ENCODE measurements around the gene TMED10.

DNA sequence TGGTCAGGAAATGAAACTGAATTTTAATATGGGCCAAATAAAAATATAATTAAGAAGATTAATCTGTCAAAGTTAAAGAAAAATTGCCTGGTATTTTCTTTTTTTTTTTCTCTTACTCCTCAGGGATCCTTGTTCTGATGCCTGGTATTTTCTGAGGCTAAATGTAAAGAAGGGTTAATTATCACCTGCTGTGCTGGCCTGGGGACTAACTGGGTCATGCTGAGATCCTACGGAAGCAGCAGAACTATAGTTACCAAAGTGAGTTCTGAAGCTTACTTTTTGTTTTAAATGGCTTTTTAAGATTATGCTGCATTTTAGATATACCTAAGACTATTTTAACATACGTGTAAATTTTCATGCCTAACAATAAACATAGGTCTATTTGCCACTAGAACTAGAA lies 83.7 kb downstream of the TMED10 start:
- TF ChIP-seq POLR2A (IDR thresholded peaks at IDR 0.05; ENCODE audit: low read depth, low read length) (no peak), POLR2AphosphoS5 (IDR thresholded peaks at IDR 0.05; ENCODE audit: low read depth, low read length) (no peak)

Measured in GM12892 (cell line).